Peyer's patch (tissue), 4 donors: ENCODE results near the gene FLCN.

Experiments used
- POLR2A ChIP-seq, 2 donors: fragments of 450-650 bp; IDR thresholded peaks; one replicate each; pipeline ENCODE4 v1.5.1; 2017; ENCODE audit warnings: antibody characterized with exemption in 2 of 2, mild to moderate bottlenecking in 2 of 2, moderate library complexity in 2 of 2
- TF ChIP-seq, protein P1 (sequence below), 6 experiments: fragments of 450-650 bp in 4 of 6; fragments of 200-600 bp in 2 of 6; sonication (generic) in 1 of 6; IDR thresholded peaks; one replicate each; pipeline ENCODE4 v1.5.1; 2017 to 2019; ENCODE audit warnings: antibody characterized with exemption in 6 of 6, mild to moderate bottlenecking in 3 of 6, moderate library complexity in 1 of 6

DNA sequence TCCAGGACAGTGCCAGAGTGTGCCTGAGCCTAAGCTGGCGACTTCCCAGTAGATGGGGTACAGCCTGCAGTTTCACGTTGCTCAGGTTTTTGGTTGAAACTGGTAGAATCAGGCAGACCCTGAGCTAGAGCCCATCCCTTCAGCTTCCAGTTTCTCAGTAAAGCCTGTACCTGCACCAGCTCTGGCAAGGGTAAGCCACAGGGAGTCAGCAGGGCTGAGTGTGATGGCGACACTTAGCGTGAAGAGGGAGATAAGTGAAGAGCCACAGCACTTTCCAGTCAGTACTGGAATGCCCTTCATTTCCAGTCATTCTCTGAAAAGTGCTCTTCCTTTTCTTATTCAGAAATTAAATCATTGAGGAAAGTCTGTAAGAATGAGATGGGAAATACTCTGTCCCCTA, 53.2 kb downstream of the FLCN start:
- TF ChIP-seq, protein P1, sequence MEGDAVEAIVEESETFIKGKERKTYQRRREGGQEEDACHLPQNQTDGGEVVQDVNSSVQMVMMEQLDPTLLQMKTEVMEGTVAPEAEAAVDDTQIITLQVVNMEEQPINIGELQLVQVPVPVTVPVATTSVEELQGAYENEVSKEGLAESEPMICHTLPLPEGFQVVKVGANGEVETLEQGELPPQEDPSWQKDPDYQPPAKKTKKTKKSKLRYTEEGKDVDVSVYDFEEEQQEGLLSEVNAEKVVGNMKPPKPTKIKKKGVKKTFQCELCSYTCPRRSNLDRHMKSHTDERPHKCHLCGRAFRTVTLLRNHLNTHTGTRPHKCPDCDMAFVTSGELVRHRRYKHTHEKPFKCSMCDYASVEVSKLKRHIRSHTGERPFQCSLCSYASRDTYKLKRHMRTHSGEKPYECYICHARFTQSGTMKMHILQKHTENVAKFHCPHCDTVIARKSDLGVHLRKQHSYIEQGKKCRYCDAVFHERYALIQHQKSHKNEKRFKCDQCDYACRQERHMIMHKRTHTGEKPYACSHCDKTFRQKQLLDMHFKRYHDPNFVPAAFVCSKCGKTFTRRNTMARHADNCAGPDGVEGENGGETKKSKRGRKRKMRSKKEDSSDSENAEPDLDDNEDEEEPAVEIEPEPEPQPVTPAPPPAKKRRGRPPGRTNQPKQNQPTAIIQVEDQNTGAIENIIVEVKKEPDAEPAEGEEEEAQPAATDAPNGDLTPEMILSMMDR (IDR thresholded peaks at IDR 0.05), result no peak
- TF ChIP-seq POLR2A (IDR thresholded peaks at IDR 0.05), result no peak
